H1 (cell line): ENCODE measurements around the gene OSBPL2. TPM values are rescaled to one million over a fixed set of nuclear protein-coding genes. Genes with fewer than 3 reads are reported as not detected.

ENCODE experiments used
- CTCF ChIA-PET: fragments of 300-600 bp; sonication (Branson Sonifier 250); formaldehyde crosslinking; loops from one replicate; lab custom pipeline; 2021; ENCODE audit not compliant: partially characterized antibody; lab: Charles Lee
- POLR2A ChIA-PET: fragments of 300-600 bp; sonication (Branson Sonifier 250); formaldehyde crosslinking; loops from one replicate; lab custom pipeline; 2021; ENCODE audit warnings: inconsistent platforms; ENCODE audit not compliant: partially characterized antibody; lab: Charles Lee
- DNase-seq, 2 experiments: peaks; one replicate each; pipeline versions ENCODE4 v3.0.0 to v3.0.0-alpha.2; 2010 to 2022; ENCODE audit warnings: low spot score in 2 of 2, low read depth in 1 of 2, mixed read lengths in 1 of 2
- FAIRE-seq: peaks from 2 replicates; lab custom pipeline; 2011; peaks lifted over from hg19 to GRCh38; lab: Jason Lieb, UNC
- H2AFZ ChIP-seq: 2 replicates; pipeline ENCODE4 v1.8.1; 2012; ENCODE audit warnings: low read length, inconsistent platforms
- H2AK5ac ChIP-seq: 2 replicates; pipeline ENCODE4 v1.6.1; 2013; ENCODE audit warnings: low read depth, low read length
- H2BK120ac ChIP-seq: replicated peaks from 2 replicates; pipeline ENCODE3; 2013; ENCODE audit warnings: low read depth, low read length, inconsistent platforms
- H2BK12ac ChIP-seq: 2 replicates; pipeline ENCODE4 v1.6.1; 2013; ENCODE audit warnings: low read depth, low read length
- H2BK15ac ChIP-seq: 2 replicates; pipeline ENCODE4 v1.6.1; 2013; ENCODE audit warnings: low read length
- H2BK20ac ChIP-seq: 2 replicates; pipeline ENCODE4 v1.6.1; 2013; ENCODE audit warnings: low read length
- H2BK5ac ChIP-seq: 2 replicates; pipeline ENCODE4 v1.6.1; 2013; ENCODE audit warnings: low read depth, low read length
- H3K14ac ChIP-seq: 2 replicates; pipeline ENCODE4 v1.6.1; 2013; ENCODE audit warnings: inconsistent platforms; ENCODE audit not compliant: insufficient read length
- H3K18ac ChIP-seq: 2 replicates; pipeline ENCODE4 v1.6.1; 2013; ENCODE audit warnings: low read length; ENCODE audit errors: extremely low read depth
- H3K23ac ChIP-seq: 2 replicates; pipeline ENCODE4 v1.6.1; 2013; ENCODE audit warnings: inconsistent platforms; ENCODE audit not compliant: insufficient read length
- H3K23me2 ChIP-seq: 2 replicates; pipeline ENCODE4 v1.6.1; 2013; ENCODE audit warnings: low read depth, low read length
- H3K27ac ChIP-seq: 2 replicates; pipeline ENCODE4 v1.6.1; 2011; ENCODE audit warnings: low read depth, low read length, inconsistent platforms
- H3K27me3 ChIP-seq, 4 experiments: replicated peaks in 1 of 4; 1 replicate in 1 of 4; 2 replicates in 3 of 4; pipeline versions ENCODE4 v1.6.1 to v1.8.1; 2011 to 2013; ENCODE audit warnings: low read length in 3 of 4, mild to moderate bottlenecking in 3 of 4, inconsistent platforms in 2 of 4, mixed read lengths in 2 of 4, moderate library complexity in 1 of 4; ENCODE audit not compliant: control insufficient read depth in 3 of 4, insufficient read depth in 3 of 4; ENCODE audit errors: extremely low read depth in 1 of 4
- H3K36me3 ChIP-seq, 4 experiments: 2 replicates each; pipeline versions ENCODE4 v1.6.1 to v1.8.1; 2011 to 2013; ENCODE audit warnings: mild to moderate bottlenecking in 4 of 4, low read length in 3 of 4, moderate library complexity in 2 of 4, control low read depth in 1 of 4, inconsistent platforms in 1 of 4; ENCODE audit not compliant: insufficient read depth in 4 of 4, control insufficient read depth in 2 of 4
- H3K4ac ChIP-seq: replicated peaks from 2 replicates; pipeline ENCODE3; 2013; ENCODE audit warnings: low read length, low read depth, mixed read lengths, inconsistent platforms; ENCODE audit not compliant: insufficient read length
- H3K4me1 ChIP-seq, 4 experiments: replicated peaks in 1 of 4; 1 replicate in 1 of 4; 2 replicates in 3 of 4; pipeline versions ENCODE4 v1.6.1 to v1.8.1; 2011 to 2013; ENCODE audit warnings: low read length in 3 of 4, inconsistent platforms in 2 of 4, mixed read lengths in 1 of 4; ENCODE audit not compliant: insufficient read depth in 4 of 4, control insufficient read depth in 3 of 4
- H3K4me2 ChIP-seq, 2 experiments: 2 replicates each; pipeline versions ENCODE4 v1.6.1 to v1.8.1; 2011 to 2013; ENCODE audit warnings: low read depth in 2 of 2, low read length in 2 of 2, control low read depth in 1 of 2, inconsistent platforms in 1 of 2, mild to moderate bottlenecking in 1 of 2; ENCODE audit not compliant: insufficient read depth in 1 of 2
- H3K4me3 ChIP-seq, 4 experiments: fragments of 200-600, 300-600 bp in 1 of 4; sonication (generic), shearing (Covaris generic), sonication (Bioruptor Twin) in 1 of 4; 2 replicates each; pipeline versions ENCODE4 v1.5.1 to v1.8.1; 2011 to 2016; ENCODE audit warnings: low read length in 4 of 4, low read depth in 3 of 4, control low read depth in 2 of 4, inconsistent platforms in 2 of 4, mild to moderate bottlenecking in 2 of 4, mixed read lengths in 1 of 4, moderate library complexity in 1 of 4; ENCODE audit not compliant: insufficient read depth in 2 of 4; ENCODE audit errors: extremely low read depth in 1 of 4
- H3K56ac ChIP-seq: replicated peaks from 2 replicates; pipeline ENCODE3; 2013; ENCODE audit warnings: low read depth, mild to moderate bottlenecking, mixed read lengths, low read length, inconsistent platforms; ENCODE audit not compliant: insufficient read length
- H3K79me1 ChIP-seq: 2 replicates; pipeline ENCODE4 v1.6.1; 2013; ENCODE audit warnings: low read depth, low read length, control low read depth
- H3K79me2 ChIP-seq, 2 experiments: 2 replicates each; pipeline versions ENCODE4 v1.6.1 to v1.8.1; 2012 to 2013; ENCODE audit warnings: low read length in 2 of 2, mild to moderate bottlenecking in 2 of 2, inconsistent platforms in 1 of 2; ENCODE audit not compliant: insufficient read depth in 2 of 2, control insufficient read depth in 1 of 2
- H3K9ac ChIP-seq, 4 experiments: replicated peaks in 1 of 4; 1 replicate in 1 of 4; 2 replicates in 3 of 4; pipeline versions ENCODE4 v1.6.1 to v1.8.1; 2011 to 2013; ENCODE audit warnings: low read depth in 3 of 4, low read length in 3 of 4, control low read depth in 2 of 4, mild to moderate bottlenecking in 2 of 4, moderate library complexity in 2 of 4, inconsistent platforms in 1 of 4; ENCODE audit errors: extremely low read depth in 1 of 4
- H3K9me3 ChIP-seq, 2 experiments: 2 replicates each; pipeline versions ENCODE4 v1.6.1 to v1.8.1; 2012 to 2013; ENCODE audit warnings: mild to moderate bottlenecking in 2 of 2, moderate library complexity in 2 of 2, control low read depth in 1 of 2, inconsistent platforms in 1 of 2, low read depth in 1 of 2, low read length in 1 of 2, mixed read lengths in 1 of 2; ENCODE audit not compliant: insufficient read depth in 2 of 2
- H4K20me1 ChIP-seq, 2 experiments: replicated peaks in 1 of 2; 2 replicates each; pipeline versions ENCODE3 to v1.8.1; 2011 to 2013; ENCODE audit warnings: inconsistent platforms in 2 of 2, low read length in 2 of 2, mild to moderate bottlenecking in 1 of 2; ENCODE audit not compliant: insufficient read depth in 2 of 2, control insufficient read depth in 1 of 2
- H4K5ac ChIP-seq: 2 replicates; pipeline ENCODE4 v1.6.1; 2013; ENCODE audit warnings: low read length, low read depth, mixed read lengths, inconsistent platforms; ENCODE audit not compliant: insufficient read length
- H4K8ac ChIP-seq: 2 replicates; pipeline ENCODE4 v1.8.0; 2013; ENCODE audit warnings: mild to moderate bottlenecking, moderate library complexity, low read length, inconsistent platforms; ENCODE audit not compliant: insufficient read depth; ENCODE audit errors: extremely low read depth
- H4K91ac ChIP-seq: replicated peaks from 2 replicates; pipeline ENCODE3; 2013; ENCODE audit warnings: low read length, mixed read lengths, inconsistent platforms; ENCODE audit not compliant: insufficient read length
- BCL11A ChIP-seq, 2 experiments: IDR thresholded peaks; one replicate each; pipeline ENCODE4 v1.6.1; 2011; ENCODE audit warnings: low read depth in 2 of 2, low read length in 2 of 2, mild to moderate bottlenecking in 2 of 2
- CREB1 ChIP-seq: IDR thresholded peaks from 2 replicates; pipeline ENCODE4 v1.6.1; 2012; ENCODE audit warnings: inconsistent platforms
- EGR1 ChIP-seq: IDR thresholded peaks from 2 replicates; pipeline ENCODE4 v1.6.1; 2011; ENCODE audit warnings: low read depth, low read length, borderline replicate concordance
- EP300 ChIP-seq, 2 experiments: IDR thresholded peaks; 1 replicate in 1 of 2; 2 replicates in 1 of 2; pipeline ENCODE4 v1.6.1; 2011 to 2012; ENCODE audit warnings: low read depth in 2 of 2, low read length in 2 of 2, mild to moderate bottlenecking in 2 of 2, borderline replicate concordance in 1 of 2, inconsistent platforms in 1 of 2, moderate library complexity in 1 of 2
- KDM1A ChIP-seq: fragments of 200-600, 300-600 bp; sonication (generic); IDR thresholded peaks from 2 replicates; pipeline ENCODE4 v1.7.1; 2016; ENCODE audit warnings: mild to moderate bottlenecking, low read length, borderline replicate concordance
- POLR2A ChIP-seq, 2 experiments: IDR thresholded peaks; 1 replicate in 1 of 2; 2 replicates in 1 of 2; pipeline ENCODE4 v1.6.1; 2011; ENCODE audit warnings: low read depth in 2 of 2, low read length in 2 of 2, mild to moderate bottlenecking in 2 of 2; ENCODE audit errors: control extremely low read depth in 1 of 2
- RAD21 ChIP-seq, 2 experiments: IDR thresholded peaks in 1 of 2; conservative IDR thresholded peaks in 1 of 2; 2 replicates each; pipeline ENCODE4 v1.6.1; 2011; ENCODE audit warnings: low read depth in 2 of 2, low read length in 2 of 2, improper control_type of control experiment in 1 of 2, inconsistent platforms in 1 of 2, mild to moderate bottlenecking in 1 of 2, moderate library complexity in 1 of 2
- RXRA ChIP-seq: IDR thresholded peaks from 2 replicates; pipeline ENCODE4 v1.6.1; 2011; ENCODE audit warnings: low read depth, mild to moderate bottlenecking, low read length, moderate library complexity; ENCODE audit not compliant: insufficient read depth
- TBP ChIP-seq: IDR thresholded peaks from 2 replicates; pipeline ENCODE4 v1.6.1; 2011; ENCODE audit warnings: low read depth, low read length, improper control_type of control experiment
- WGBS, 2 experiments: shearing (Covaris generic) in 1 of 2; methylation state at CpG; one replicate each; pipeline versions ENCODE4 v1.1.6 to v1.1.7; 2013 to 2015; ENCODE audit warnings: low lambda C conversion rate in 2 of 2, mixed read lengths in 2 of 2, inconsistent platforms in 1 of 2, low coverage in 1 of 2, missing lambda C conversion rate in 1 of 2; ENCODE audit not compliant: insufficient replicate concordance in 2 of 2, insufficient coverage in 1 of 2, insufficient read length in 1 of 2; ENCODE audit errors: extremely low coverage in 1 of 2, missing lambda C conversion rate in 1 of 2; 5-methylcytosine and 5-hydroxymethylcytosine counted together
- polyA plus RNA-seq, 7 experiments: library from polyadenylated mRNA; depleted of rRNA in 3 of 7; stranded (reverse) in 5 of 7; unstranded in 2 of 7; fragments of >200 nt in 5 of 7; fragments of 200-250 nt in 2 of 7; gene quantifications; 1 replicate in 5 of 7; 2 replicates in 1 of 7; 4 replicates in 1 of 7; pipeline versions ENCODE4 v1.2.1 to v1.2.3, GENCODE V29; 2011 to 2013; ENCODE audit warnings: missing spikeins in 2 of 7, mixed read lengths in 2 of 7
- total RNA-seq: library from RNA; stranded (reverse); fragmentation: NEBNext Ultra II Directional; extraction: Animal tissue kit (Norgen Biotek cat#: 25700); gene quantifications from 2 replicates; pipeline ENCODE4 v1.2.1, GENCODE V29; 2021

Gene OSBPL2
- total and polyA plus RNA-seq, 2 of the 8 experiments (the other 6 are each of a cell fraction or from before 2014, with no cell fraction given) = 11.7 to 42.4 TPM

DNA sequence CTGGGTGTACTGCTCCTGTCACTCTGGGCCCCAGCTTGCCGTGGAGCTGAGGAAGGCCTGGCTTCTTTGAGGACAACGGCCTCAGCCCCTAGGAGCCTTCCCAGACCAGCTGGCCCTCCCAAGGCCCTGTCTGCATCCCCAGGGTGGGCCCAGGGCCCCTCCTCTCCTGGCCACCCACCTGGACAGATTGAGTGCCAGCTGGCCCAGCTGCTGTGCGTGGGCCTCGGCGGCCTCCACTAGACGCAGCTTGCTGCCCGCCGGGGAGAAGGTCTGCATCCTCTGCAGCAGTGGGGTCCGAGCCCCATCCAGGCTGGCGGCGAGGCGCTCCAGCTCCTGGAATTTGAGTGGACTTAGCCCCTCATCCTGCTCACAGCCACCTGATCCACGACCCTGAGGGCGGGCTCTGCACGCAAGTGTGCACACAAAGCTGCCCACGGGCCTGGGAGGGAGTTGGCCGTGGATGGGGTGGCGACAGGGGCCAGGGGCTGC lies 78.9 kb downstream of the OSBPL2 start:
- H3K56ac ChIP-seq = no peak overlapping the region
- no peak overlapping the region for H4K5ac ChIP-seq
- H4K91ac ChIP-seq = no peak overlapping the region
- peak overlapping the region; percentile 49; the same call in 1 of the 2 replicates for H2BK5ac ChIP-seq
- no peak overlapping the region for H2BK15ac ChIP-seq
- no peak for FAIRE-seq
- peak overlapping the region; percentile 85 for H4K8ac ChIP-seq
- POLR2A ChIA-PET = interaction anchor here (0.8 to 4.1 kb wide), 5 partner anchors 8 to 41 kb away, joined by 3 to 30 read pairs (median 5); no protein-coding TSS in a partner anchor
- no peak overlapping the region for H3K18ac ChIP-seq
- peaks cover 48 to 87% (median 77%) of the 10 kb centered on the region in 4 experiments for H3K36me3 ChIP-seq
- WGBS, 2 experiments = 89% methylated on average over 18 of the region's 18 CpGs; no CpG with 5 or more reads in 1 of the 2 experiments
- H2AK5ac ChIP-seq = no peak overlapping the region
- H3K9me3 ChIP-seq = peaks cover 0 to 32% of the 10 kb centered on the region in 2 experiments; a peak in 2 of 4 replicates
- H4K20me1 ChIP-seq = peaks cover 0 to 4% of the 10 kb centered on the region in 2 experiments
- H3K23ac ChIP-seq = no peak overlapping the region
- no peak overlapping the region for H3K14ac ChIP-seq
- H3K4ac ChIP-seq = no peak overlapping the region
- no peak overlapping the region for H3K9ac ChIP-seq
- no peaks in the 10 kb centered on the region for H3K79me1 ChIP-seq
- H2BK20ac ChIP-seq = no peak overlapping the region
- no peaks in the 10 kb centered on the region for H3K4me1 ChIP-seq
- no peaks in the 10 kb centered on the region for H3K23me2 ChIP-seq
- no peak overlapping the region for H3K27ac ChIP-seq
- H3K4me2 ChIP-seq = no peak overlapping the region
- H2BK120ac ChIP-seq = no peak overlapping the region
- DNase-seq = no peak
- no peak overlapping the region for H2BK12ac ChIP-seq
- H3K4me3 ChIP-seq = no peak overlapping the region
- CTCF ChIA-PET = interaction anchor here (1.1 to 1.9 kb wide), 2 partner anchors 11 to 66 kb away, joined by 3 to 6 read pairs; no protein-coding TSS in a partner anchor
- H3K27me3 ChIP-seq = no peaks in the 10 kb centered on the region
- no peak overlapping the region for H2AFZ ChIP-seq
- no peaks in the 10 kb centered on the region; a peak in 1 of 4 replicates for H3K79me2 ChIP-seq
- TF ChIP-seq RXRA = no peak
- TF ChIP-seq POLR2A (IDR thresholded peaks at IDR 0.05; ENCODE audit: control extremely low read depth in 1 of 2, low read depth in 2 of 2, low read length in 2 of 2) = no peak
- TF ChIP-seq EGR1 = no peak
- TF ChIP-seq KDM1A = no peak
- no peak for TF ChIP-seq RAD21 (IDR thresholded peaks at IDR 0.05 in 1 of 2, conservative IDR thresholded peaks at IDR 0.05 in 1 of 2; ENCODE audit: low read depth in 2 of 2, low read length in 2 of 2)
- TF ChIP-seq CREB1 = no peak
- TF ChIP-seq TBP = no peak
- TF ChIP-seq EP300 (IDR thresholded peaks at IDR 0.05; ENCODE audit: borderline replicate concordance in 1 of 2, low read depth in 2 of 2, low read length in 2 of 2) = no peak
- TF ChIP-seq BCL11A (IDR thresholded peaks at IDR 0.05; ENCODE audit: low read depth in 2 of 2, low read length in 2 of 2) = no peak
